WI38 (cell line): ENCODE data around the gene RUNX3.
A peak's percentile ranks its signal among the peaks of the same experiment; 100 is the strongest.
"Not testable (repeated sequence)": the region's sequence is repeated elsewhere in the genome, so short reads cannot be mapped to it uniquely, and the experiment has no call there.

Experiments
- H3K4me3 ChIP-seq: 2 replicates; pipeline ENCODE4 v1.5.1; 2011; ENCODE audit warnings: low read depth, mild to moderate bottlenecking, control low read depth, low read length
- CTCF ChIP-seq: IDR thresholded peaks from 2 replicates; pipeline ENCODE4 v1.5.1; 2012; ENCODE audit warnings: low read depth, mild to moderate bottlenecking, control low read depth, low read length

The RUNX3 gene

DNA sequence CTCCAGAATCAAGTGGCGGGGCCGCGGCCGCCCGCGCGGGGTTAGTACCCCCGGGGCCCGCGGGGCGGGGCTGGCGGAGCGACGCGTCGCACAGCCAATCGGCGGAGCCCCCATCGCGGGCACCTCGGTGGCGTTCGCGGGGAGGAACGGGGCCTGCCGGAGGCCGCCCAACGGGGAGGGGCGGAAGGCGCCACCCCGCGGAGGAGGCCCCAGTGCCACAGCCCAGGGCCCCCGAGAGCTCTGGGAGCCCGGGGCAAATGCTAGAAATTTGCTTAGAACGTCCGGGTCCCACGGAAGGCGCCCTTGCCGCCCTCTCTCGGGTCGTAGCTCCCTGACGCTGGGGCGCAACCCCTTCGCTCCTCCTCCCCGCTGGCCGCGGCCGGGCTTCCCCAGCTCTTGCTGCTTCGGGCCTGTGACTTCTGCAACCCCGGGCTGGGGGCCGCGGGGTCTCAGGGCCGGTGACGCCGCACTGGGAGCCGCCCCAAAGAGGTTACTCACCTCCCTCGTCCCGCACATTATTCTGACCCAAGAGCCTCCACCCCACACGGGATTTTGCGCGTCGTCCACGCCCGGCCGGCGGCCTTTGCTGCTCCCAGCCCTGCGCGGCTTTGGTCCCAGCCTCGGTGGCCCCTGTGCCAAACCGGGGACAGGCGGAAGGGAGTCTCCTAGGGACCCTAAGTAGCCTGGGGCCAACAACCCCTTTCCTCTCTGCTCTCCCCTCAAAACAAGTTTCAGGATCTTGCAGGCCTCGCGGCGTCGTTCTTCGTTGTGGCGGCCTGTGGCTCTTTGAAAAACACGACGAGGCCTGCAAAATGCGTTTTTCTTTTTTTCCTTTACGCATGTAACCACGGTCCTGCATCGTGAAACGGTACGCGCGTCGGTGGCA is at the start of gene RUNX3:
Gene RUNX3 (minus strand): TSS at position 17 of the 886 bp plus-strand sequence. CDS start 408 bp downstream, outside the sequence.
- TF ChIP-seq CTCF = no peak
- H3K4me3 ChIP-seq = peak within 1 kb of the TSS; percentile 52

DNA sequence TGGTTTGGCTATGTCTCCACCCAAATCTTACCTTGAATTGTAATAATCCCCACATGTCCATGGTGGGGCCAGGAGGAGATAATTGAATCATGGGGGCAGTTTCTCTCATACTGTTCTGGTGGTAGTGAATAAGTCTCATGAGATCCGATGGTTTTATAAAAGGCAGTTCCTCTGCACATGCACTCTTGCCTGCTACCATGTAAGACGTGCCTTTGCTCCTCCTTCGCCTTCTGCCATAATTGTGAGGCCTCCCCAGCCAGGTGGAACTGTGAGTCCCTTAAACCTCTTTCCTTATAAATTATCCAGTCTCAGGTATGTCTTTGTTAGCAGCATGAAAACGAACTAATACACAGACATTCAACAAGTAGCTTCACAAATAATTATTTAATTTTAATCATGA is 49.2 kb upstream of the RUNX3 start:
- H3K4me3 ChIP-seq = not testable (repeated sequence)

- no peak for TF ChIP-seq CTCF
- H3K4me3 ChIP-seq = no peak overlapping the region
Measured at GRCh38 chr1:24978383-24979032, 48.4 kb upstream of the RUNX3 start.

DNA sequence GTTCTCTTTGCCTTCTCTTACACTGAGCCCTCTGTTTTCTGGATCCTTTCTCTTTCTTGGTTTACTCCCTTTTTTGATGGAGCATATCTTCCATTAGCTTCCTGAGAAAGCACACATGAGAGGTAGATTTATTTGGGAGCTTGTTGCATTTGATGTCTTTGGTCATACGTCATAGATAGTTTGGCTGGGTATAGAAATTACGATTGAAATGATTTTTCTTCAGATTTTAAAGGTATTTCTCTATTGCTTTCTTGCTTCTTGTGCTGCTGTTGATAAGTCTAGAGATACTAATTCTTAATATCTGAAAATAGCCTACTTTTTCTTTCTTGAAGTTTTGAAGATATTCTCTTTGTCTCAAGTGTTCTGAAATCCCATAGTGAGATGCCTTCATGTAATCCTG is 45.3 kb upstream of the RUNX3 start:
- H3K4me3 ChIP-seq = no peak overlapping the region
- TF ChIP-seq CTCF = no peak

- no peak overlapping the region for H3K4me3 ChIP-seq
- TF ChIP-seq CTCF = no peak
Measured at GRCh38 chr1:24973315-24973714, 43.2 kb upstream of the RUNX3 start.

DNA sequence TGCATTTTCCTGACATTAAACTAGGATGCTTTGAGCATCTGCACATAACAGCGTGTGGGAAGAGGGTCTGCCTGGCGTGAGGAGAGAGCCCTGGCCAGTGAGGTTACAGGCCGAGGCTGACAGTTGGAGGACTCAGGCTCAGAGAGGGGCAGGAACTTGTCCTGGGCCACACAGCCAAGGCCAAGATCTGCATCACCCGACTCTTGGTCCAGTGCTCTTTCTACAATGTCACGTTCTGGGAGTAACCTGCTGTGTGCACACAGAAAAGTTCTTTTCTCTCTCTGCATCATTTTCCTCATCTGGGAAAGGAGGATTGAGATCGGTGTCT is 42.8 kb upstream of the RUNX3 start:
- no peak overlapping the region for H3K4me3 ChIP-seq
- no peak for TF ChIP-seq CTCF

GRCh38 chr1:24972221-24972914 is 42.3 kb upstream of the RUNX3 start:
- no peak for TF ChIP-seq CTCF
- H3K4me3 ChIP-seq = no peak overlapping the region
